GM18520 (cell line): ENCODE results near the gene ZFPM1.

Experiments used
- ATAC-seq: cut with Tn5 transposase; IDR thresholded peaks from one replicate; pipeline ENCODE4 v1.9.1; 2021; ENCODE audit not compliant: unreplicated experiment

ZFPM1 gene

GRCh38 chr16:88417684-88418476, 35.2 kb upstream of the ZFPM1 start:
- no peak for ATAC-seq

- ATAC-seq, result no peak
Measured at GRCh38 chr16:88418869-88419268, 34.2 kb upstream of the ZFPM1 start.

- no peak for ATAC-seq
Measured at GRCh38 chr16:88419790-88420189, 33.3 kb upstream of the ZFPM1 start.

- no peak for ATAC-seq
Measured at GRCh38 chr16:88420496-88420895, 32.6 kb upstream of the ZFPM1 start.

DNA sequence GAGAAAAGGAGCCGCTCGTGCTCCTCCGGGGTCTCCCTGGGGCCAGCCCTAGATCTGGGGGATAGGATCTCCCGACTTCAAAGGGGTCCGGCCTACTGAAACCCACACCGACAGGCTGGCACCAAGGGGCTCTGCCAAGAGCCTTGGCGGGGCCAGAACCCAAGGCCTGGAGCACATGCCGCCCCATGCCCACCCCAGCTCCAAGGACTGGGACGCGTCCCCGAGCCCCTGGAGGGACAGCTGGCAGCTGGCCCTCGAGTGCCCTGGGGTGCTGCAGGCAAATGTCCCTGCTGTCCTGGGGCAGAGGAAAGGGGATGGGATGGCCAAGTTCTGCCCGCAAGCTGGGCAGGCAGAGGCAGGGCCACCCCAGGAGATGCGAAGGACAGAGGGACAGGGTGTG, 31.8 kb upstream of the ZFPM1 start:
- no peak for ATAC-seq

- no peak for ATAC-seq
Measured at GRCh38 chr16:88421871-88422433, 31.1 kb upstream of the ZFPM1 start.

- ATAC-seq, result no peak
Measured at GRCh38 chr16:88422733-88423447, 30.2 kb upstream of the ZFPM1 start.

DNA sequence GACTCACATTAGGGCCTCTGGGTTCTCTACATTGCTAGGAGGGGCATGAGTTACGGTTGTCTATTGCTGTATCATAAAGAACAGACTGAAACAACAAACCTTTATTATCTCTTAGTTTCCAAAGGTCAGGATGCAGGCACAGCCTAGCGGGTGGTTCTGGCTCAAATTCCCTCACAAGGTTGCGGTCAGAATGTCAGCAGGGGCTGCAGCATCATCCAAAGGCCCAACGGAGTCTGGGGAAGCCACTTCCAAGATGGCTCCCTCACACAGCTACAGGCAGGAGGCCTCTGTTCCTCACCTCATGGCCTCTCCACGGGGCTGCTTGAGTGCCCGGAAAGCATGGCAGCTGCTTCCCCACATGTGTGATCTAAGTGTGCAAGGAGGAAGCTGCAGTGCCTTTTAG, 29.6 kb upstream of the ZFPM1 start:
- no peak for ATAC-seq

GRCh38 chr16:88424587-88425235, 28.4 kb upstream of the ZFPM1 start:
- no peak for ATAC-seq

- ATAC-seq, result no peak
Measured at GRCh38 chr16:88426018-88426417, 27.1 kb upstream of the ZFPM1 start.

DNA sequence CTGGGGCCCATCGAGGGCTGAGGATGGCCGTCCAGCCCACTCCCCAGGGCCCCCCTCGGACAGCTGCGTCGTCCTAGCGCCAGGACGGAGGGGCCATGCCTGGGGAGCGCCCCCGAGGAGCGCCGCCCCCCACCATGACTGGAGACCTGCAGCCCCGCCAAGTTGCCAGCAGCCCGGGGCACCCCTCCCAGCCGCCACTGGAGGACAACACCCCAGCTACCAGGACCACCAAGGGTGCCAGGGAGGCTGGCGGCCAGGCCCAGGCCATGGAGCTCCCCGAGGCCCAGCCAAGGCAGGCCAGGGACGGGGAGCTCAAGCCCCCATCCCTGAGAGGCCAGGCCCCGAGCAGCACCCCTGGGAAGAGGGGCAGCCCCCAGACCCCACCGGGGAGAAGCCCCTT, 25.7 kb upstream of the ZFPM1 start:
- ATAC-seq, result no peak

GRCh38 chr16:88428156-88428555, 24.9 kb upstream of the ZFPM1 start:
- no peak for ATAC-seq

GRCh38 chr16:88428616-88429386, 24.3 kb upstream of the ZFPM1 start:
- no peak for ATAC-seq

DNA sequence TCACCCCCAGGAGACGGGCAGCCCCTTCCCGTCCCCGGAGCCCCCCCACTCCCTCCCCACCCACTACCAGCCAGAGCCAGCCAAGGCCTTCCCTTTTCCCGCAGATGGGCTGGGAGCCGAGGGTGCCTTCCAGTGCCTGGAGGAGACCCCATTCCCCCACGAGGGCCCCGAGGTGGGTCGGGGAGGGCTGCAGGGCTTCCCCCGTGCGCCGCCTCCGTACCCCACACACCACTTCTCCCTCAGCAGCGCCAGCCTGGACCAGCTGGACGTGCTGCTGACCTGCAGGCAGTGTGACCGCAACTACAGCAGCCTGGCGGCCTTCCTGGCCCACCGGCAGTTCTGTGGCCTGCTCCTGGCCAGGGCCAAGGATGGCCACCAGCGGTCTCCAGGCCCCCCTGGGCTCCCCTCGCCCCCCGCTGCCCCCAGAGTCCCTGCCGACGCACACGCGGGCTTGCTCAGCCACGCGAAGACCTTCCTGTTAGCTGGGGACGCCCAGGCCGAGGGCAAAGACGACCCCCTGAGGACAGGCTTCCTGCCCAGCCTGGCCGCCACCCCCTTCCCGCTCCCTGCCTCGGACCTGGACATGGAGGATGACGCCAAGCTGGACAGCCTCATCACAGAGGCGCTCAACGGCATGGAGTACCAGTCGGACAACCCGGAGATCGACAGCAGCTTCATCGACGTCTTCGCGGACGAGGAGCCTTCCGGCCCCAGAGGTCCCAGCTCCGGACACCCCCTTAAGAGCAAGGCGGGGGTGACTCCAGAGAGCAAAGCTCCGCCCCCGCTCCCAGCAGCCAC, 23.5 kb upstream of the ZFPM1 start:
- ATAC-seq, result no peak

- no peak for ATAC-seq
Measured at GRCh38 chr16:88430185-88430523, 22.9 kb upstream of the ZFPM1 start.

- ATAC-seq, result no peak
Measured at GRCh38 chr16:88430524-88431446, 22.3 kb upstream of the ZFPM1 start.

DNA sequence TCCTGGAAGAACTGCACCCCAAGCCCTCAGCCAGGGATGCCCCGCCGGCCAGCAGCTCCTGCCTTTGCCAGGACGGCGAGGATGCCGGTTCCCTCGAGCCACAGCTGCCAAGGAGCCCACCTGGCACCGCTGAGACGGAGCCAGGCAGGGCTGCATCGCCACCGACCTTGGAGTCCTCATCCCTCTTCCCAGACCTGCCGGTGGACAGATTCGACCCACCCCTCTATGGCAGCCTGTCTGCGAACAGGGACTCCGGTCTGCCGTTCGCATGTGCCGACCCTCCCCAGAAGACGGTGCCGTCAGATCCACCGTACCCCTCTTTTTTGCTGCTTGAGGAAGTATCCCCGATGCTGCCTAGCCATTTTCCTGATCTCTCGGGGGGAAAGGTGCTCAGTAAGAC, 21.4 kb upstream of the ZFPM1 start:
- ATAC-seq, result no peak

DNA sequence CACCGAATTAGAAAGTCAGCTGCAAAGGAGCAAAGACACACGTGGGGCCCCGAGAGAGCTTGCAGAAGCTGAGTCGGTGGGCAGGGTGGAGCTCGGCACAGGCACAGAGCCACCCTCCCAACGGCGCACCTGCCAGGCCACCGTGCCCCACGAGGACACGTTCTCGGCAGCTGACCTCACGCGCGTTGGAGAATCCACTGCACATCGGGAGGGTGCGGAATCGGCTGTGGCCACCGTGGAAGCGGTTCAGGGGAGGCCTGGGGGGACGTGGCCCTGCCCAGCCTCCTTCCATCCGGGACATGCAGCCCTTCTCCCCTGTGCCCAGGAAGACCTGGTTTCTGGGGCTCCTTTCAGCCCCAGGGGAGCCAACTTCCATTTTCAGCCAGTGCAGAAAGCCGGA, 20.9 kb upstream of the ZFPM1 start:
- ATAC-seq, result no peak

GRCh38 chr16:88432753-88433152, 20.3 kb upstream of the ZFPM1 start:
- ATAC-seq, result no peak
